Astrocyte (in vitro differentiated cells and primary cell): ENCODE data around the gene IFRD2. TPM values are rescaled to one million over a fixed set of nuclear protein-coding genes. Genes with fewer than 3 reads are reported as not detected.
"Not testable (repeated sequence)": the region's sequence is repeated elsewhere in the genome, so short reads cannot be mapped to it uniquely, and the experiment has no call there.

Source experiments
- DNase-seq: peaks from one replicate; pipeline ENCODE4 v3.0.0-alpha.2; 2010; ENCODE audit warnings: low read depth
- FAIRE-seq: peaks from 2 replicates; lab custom pipeline; 2011; peaks lifted over from hg19 to GRCh38; lab: Jason Lieb, UNC
- H2AFZ ChIP-seq: 2 replicates; pipeline ENCODE4 v1.6.0; 2012; ENCODE audit warnings: low read depth, low read length, inconsistent platforms
- H3K27ac ChIP-seq: 2 replicates; pipeline ENCODE4 v1.5.1; 2011; ENCODE audit warnings: low read depth, low read length, inconsistent platforms
- H3K27me3 ChIP-seq: 2 replicates; pipeline ENCODE4 v1.6.0; 2011; ENCODE audit warnings: low read length, inconsistent platforms; ENCODE audit not compliant: insufficient read depth
- H3K36me3 ChIP-seq: 2 replicates; pipeline ENCODE4 v1.5.1; 2011; ENCODE audit warnings: low read length, inconsistent platforms; ENCODE audit not compliant: insufficient read depth
- H3K4me1 ChIP-seq: 2 replicates; pipeline ENCODE4 v1.5.1; 2011; ENCODE audit warnings: low read length, inconsistent platforms; ENCODE audit not compliant: insufficient read depth
- H3K4me2 ChIP-seq: 2 replicates; pipeline ENCODE4 v1.6.0; 2012; ENCODE audit warnings: low read length, inconsistent platforms
- H3K4me3 ChIP-seq: 2 replicates; pipeline ENCODE4 v1.5.1; 2011; ENCODE audit warnings: low read depth, mild to moderate bottlenecking, low read length, inconsistent platforms; ENCODE audit not compliant: insufficient read depth
- H3K79me2 ChIP-seq: 2 replicates; pipeline ENCODE4 v1.6.0; 2012; ENCODE audit warnings: mild to moderate bottlenecking, low read length, inconsistent platforms; ENCODE audit not compliant: insufficient read depth
- H3K9ac ChIP-seq: 2 replicates; pipeline ENCODE4 v1.6.0; 2012; ENCODE audit warnings: mild to moderate bottlenecking, low read length, inconsistent platforms
- H3K9me3 ChIP-seq: 2 replicates; pipeline ENCODE4 v1.5.1; 2012; ENCODE audit warnings: low read depth, mild to moderate bottlenecking, low read length, inconsistent platforms; ENCODE audit not compliant: insufficient read depth
- H4K20me1 ChIP-seq: 2 replicates; pipeline ENCODE4 v1.6.0; 2012; ENCODE audit warnings: low read length, inconsistent platforms; ENCODE audit not compliant: insufficient read depth
- H3K27ac Mint-ChIP-seq: one replicate; pipeline ENCODE4 v1.8.0; 2021; ENCODE audit warnings: mild to moderate bottlenecking, mixed read lengths; ENCODE audit not compliant: unreplicated experiment
- H3K27me3 Mint-ChIP-seq: one replicate; pipeline ENCODE4 v1.8.0; 2021; ENCODE audit warnings: low read depth, mixed read lengths; ENCODE audit not compliant: unreplicated experiment
- H3K36me3 Mint-ChIP-seq: one replicate; pipeline ENCODE4 v1.8.0; 2021; ENCODE audit warnings: low read depth, mixed read lengths; ENCODE audit not compliant: unreplicated experiment
- H3K4me1 Mint-ChIP-seq: one replicate; pipeline ENCODE4 v1.8.0; 2021; ENCODE audit warnings: low read depth, mixed read lengths; ENCODE audit not compliant: unreplicated experiment
- H3K4me3 Mint-ChIP-seq: one replicate; pipeline ENCODE4 v1.8.0; 2021; ENCODE audit warnings: mild to moderate bottlenecking, moderate library complexity, mixed read lengths; ENCODE audit not compliant: unreplicated experiment
- H3K9me3 Mint-ChIP-seq: one replicate; pipeline ENCODE4 v1.8.0; 2021; ENCODE audit warnings: mild to moderate bottlenecking, mixed read lengths; ENCODE audit not compliant: unreplicated experiment
- EZH2 ChIP-seq: IDR thresholded peaks from 2 replicates; pipeline ENCODE4 v1.6.1; 2012; ENCODE audit warnings: mild to moderate bottlenecking, low read length, inconsistent platforms; ENCODE audit not compliant: insufficient read depth
- total RNA-seq: library from RNA; stranded (reverse); gene quantifications from 2 replicates; pipeline ENCODE4 v1.2.1, GENCODE V29; 2021
- TF ChIP-seq, protein P1 (sequence below): IDR thresholded peaks from 2 replicates; pipeline ENCODE4 v1.5.1; 2011; ENCODE audit warnings: low read depth, mild to moderate bottlenecking, inconsistent platforms, low read length, moderate library complexity; ENCODE audit not compliant: insufficient read depth

IFRD2 gene
- total RNA-seq, 1 donor from 2014 or later, result 66.8 TPM

DNA sequence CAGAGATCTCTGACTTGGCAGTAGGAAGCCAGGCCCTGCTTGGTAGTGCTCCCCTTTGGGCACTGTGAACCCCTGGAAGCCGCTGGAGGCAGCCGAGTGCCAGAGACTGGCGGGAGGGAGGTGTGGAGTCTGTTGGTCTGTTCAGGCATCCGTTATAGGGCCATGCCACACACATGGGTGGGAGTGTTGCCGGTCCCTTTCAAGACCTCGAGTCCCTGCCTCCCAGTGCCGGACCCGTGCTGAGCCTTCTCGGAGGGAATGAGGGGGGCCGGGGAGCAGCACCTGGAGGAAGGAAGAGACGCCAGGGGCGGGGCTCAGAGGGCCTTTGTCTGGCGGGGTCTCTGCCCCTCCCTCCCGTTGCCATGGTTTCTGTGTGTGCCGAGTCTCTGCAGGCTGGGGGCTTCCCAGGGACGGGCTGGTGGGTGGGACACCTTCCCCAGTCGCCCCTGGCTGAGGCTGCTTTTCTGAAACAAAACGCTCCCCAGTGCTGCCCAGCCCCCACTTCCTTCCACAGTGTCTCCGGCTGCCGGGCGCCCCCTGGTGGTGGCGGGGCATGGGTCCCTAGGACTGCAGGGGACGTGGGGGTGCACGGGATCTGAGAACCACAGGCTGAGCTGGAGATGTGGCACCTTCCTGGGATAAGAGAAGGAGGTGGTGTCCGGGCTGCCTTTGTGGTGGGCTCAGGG is 46.3 kb downstream of the IFRD2 start:
- Histone ChIP-seq H3K9me3 (no peaks in the 10 kb centered on the region), H4K20me1 (peaks cover 74% of the 10 kb centered on the region), H3K4me1 (peaks cover 80% of the 10 kb centered on the region), H3K27ac (peak overlapping the region; percentile 91), H3K4me3 (peak overlapping the region; percentile 35), H3K9ac (peak overlapping the region; percentile 78), H3K4me2 (peak overlapping the region; percentile 85), H3K79me2 (peaks cover 93% of the 10 kb centered on the region), H3K36me3 (peaks cover 3% of the 10 kb centered on the region), H3K27me3 (no peaks in the 10 kb centered on the region), H2AFZ (peak overlapping the region; percentile 27)
- no peaks in the 10 kb centered on the region for H3K27me3 Mint-ChIP-seq
- H3K4me1 Mint-ChIP-seq, result peaks cover 57% of the 10 kb centered on the region
- no peaks in the 10 kb centered on the region for H3K9me3 Mint-ChIP-seq
- H3K27ac Mint-ChIP-seq, result peak overlapping the region; percentile 99
- TF ChIP-seq EZH2, result no peak
- TF ChIP-seq, protein P1, sequence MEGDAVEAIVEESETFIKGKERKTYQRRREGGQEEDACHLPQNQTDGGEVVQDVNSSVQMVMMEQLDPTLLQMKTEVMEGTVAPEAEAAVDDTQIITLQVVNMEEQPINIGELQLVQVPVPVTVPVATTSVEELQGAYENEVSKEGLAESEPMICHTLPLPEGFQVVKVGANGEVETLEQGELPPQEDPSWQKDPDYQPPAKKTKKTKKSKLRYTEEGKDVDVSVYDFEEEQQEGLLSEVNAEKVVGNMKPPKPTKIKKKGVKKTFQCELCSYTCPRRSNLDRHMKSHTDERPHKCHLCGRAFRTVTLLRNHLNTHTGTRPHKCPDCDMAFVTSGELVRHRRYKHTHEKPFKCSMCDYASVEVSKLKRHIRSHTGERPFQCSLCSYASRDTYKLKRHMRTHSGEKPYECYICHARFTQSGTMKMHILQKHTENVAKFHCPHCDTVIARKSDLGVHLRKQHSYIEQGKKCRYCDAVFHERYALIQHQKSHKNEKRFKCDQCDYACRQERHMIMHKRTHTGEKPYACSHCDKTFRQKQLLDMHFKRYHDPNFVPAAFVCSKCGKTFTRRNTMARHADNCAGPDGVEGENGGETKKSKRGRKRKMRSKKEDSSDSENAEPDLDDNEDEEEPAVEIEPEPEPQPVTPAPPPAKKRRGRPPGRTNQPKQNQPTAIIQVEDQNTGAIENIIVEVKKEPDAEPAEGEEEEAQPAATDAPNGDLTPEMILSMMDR, result peak; percentile 85
- peak overlapping the region; percentile 45 for H3K4me3 Mint-ChIP-seq
- H3K36me3 Mint-ChIP-seq, result peaks cover 8% of the 10 kb centered on the region
- DNase-seq (no peak), FAIRE-seq (no peak)

DNA sequence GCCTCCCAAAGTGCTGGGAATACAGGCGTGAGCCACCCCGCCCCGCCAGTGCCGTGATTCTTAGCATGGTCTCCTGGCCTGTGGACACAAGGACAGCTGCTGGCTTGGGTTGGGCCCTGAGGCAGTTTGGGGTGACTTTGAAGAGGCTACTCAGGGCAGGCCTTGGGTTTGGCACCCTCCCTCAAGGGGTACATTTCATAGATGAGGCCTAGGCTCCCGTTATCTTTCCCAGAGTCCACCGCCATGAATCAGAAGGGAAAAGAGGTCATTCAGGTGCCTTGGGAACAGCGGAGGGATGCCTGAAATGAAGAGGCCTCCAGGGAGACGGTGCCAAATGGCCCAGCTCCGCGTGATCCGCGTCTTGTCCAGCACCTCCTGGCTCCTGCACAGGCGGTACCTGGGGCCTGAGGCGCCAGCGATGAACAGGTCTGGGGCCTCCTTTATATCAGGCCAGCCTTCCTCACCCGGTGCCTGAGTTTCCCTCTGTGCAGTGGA is 46.9 kb downstream of the IFRD2 start:
- peaks cover 78% of the 10 kb centered on the region for H3K4me1 ChIP-seq
- Mint-ChIP-seq H3K27me3 (no peaks in the 10 kb centered on the region), H3K27ac (peak overlapping the region; percentile 99), H3K36me3 (peaks cover 7% of the 10 kb centered on the region), H3K4me1 (peaks cover 55% of the 10 kb centered on the region), H3K4me3 (peak overlapping the region; percentile 54), H3K9me3 (no peaks in the 10 kb centered on the region)
- H3K4me3 ChIP-seq, result no peak overlapping the region
- peak overlapping the region; percentile 78 for H3K9ac ChIP-seq
- H4K20me1 ChIP-seq, result peaks cover 74% of the 10 kb centered on the region
- FAIRE-seq (no peak), DNase-seq (no peak)
- TF ChIP-seq EZH2, result no peak
- TF ChIP-seq, protein P1, result no peak
- peak overlapping the region; percentile 85 for H3K4me2 ChIP-seq
- H3K27ac ChIP-seq, result peak overlapping the region; percentile 91
- H3K27me3 ChIP-seq, result no peaks in the 10 kb centered on the region
- H3K79me2 ChIP-seq, result peaks cover 93% of the 10 kb centered on the region
- peaks cover 3% of the 10 kb centered on the region for H3K36me3 ChIP-seq
- no peak overlapping the region for H2AFZ ChIP-seq
- H3K9me3 ChIP-seq, result no peaks in the 10 kb centered on the region

DNA sequence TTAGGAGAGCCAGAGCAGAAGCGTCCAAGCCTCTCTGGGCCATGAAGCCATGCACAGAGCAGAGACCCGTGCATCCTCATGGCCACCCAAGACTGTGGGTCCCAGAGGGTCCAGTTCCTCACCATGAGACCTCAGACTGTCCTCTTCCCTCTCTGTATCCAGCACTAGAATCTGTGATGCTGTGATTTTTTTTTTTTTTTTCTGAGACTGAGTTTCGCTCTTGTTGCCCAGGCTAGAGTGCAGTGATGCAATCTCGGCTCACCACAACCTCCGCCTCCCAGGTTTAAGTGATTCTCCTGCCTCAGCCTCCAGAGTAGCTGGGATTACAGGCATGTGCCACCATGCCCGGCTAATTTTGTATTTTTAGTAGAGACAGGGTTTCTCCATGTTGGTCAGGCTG is 47.4 kb downstream of the IFRD2 start:
- H3K4me1 Mint-ChIP-seq, result peaks cover 56% of the 10 kb centered on the region
- H3K4me3 ChIP-seq, H3K36me3 Mint-ChIP-seq, H3K9me3 Mint-ChIP-seq, H2AFZ ChIP-seq, FAIRE-seq, DNase-seq, H3K9me3 ChIP-seq, H3K27ac ChIP-seq, H3K9ac ChIP-seq, H3K4me2 ChIP-seq, H3K27me3 ChIP-seq, H3K27me3 Mint-ChIP-seq, H3K36me3 ChIP-seq: not testable (repeated sequence)
- peaks cover 74% of the 10 kb centered on the region for H4K20me1 ChIP-seq
- H3K4me1 ChIP-seq, result peaks cover 77% of the 10 kb centered on the region
- H3K79me2 ChIP-seq, result peaks cover 93% of the 10 kb centered on the region
- H3K4me3 Mint-ChIP-seq, result peak overlapping the region; percentile 54
- peak overlapping the region; percentile 99 for H3K27ac Mint-ChIP-seq
